C4-2B (cell line): ENCODE data around the gene PLD2.

Experiments used
- ZFX ChIP-seq: fragments of 450-650 bp; IDR thresholded peaks from 2 replicates; pipeline ENCODE4 v1.6.1; 2017
- TF ChIP-seq, protein P1 (sequence below): fragments of 450-650 bp; conservative IDR thresholded peaks from 2 replicates; pipeline ENCODE4 v1.5.1; 2017; ENCODE audit warnings: mild to moderate bottlenecking

DNA sequence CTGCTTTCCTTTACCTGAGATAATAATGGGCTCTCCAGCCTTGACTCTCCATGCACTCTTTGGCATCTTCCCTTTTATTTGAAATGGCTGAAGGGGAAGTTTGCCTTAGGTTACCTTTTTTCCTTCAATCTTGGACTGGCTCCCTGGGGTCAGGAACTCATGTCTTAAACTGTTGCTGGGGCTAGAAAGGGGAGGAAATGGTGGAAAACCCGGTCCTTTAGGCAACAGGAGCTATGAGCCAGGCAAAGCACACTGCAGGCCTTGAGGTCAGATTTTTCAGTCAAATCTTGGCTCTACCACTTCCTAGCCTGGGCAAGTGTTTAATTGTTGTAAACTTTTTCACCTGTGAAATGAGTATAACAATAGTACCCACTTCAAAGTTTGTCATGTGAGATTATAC, 56.4 kb downstream of the PLD2 start:
- TF ChIP-seq, protein P1, sequence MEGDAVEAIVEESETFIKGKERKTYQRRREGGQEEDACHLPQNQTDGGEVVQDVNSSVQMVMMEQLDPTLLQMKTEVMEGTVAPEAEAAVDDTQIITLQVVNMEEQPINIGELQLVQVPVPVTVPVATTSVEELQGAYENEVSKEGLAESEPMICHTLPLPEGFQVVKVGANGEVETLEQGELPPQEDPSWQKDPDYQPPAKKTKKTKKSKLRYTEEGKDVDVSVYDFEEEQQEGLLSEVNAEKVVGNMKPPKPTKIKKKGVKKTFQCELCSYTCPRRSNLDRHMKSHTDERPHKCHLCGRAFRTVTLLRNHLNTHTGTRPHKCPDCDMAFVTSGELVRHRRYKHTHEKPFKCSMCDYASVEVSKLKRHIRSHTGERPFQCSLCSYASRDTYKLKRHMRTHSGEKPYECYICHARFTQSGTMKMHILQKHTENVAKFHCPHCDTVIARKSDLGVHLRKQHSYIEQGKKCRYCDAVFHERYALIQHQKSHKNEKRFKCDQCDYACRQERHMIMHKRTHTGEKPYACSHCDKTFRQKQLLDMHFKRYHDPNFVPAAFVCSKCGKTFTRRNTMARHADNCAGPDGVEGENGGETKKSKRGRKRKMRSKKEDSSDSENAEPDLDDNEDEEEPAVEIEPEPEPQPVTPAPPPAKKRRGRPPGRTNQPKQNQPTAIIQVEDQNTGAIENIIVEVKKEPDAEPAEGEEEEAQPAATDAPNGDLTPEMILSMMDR, result no peak
- TF ChIP-seq ZFX, result no peak
